K562 (cell line): ENCODE data around the gene ARHGAP23. TPM values are rescaled to one million over a fixed set of nuclear protein-coding genes. Genes with fewer than 3 reads are reported as not detected.

Experiments used
- CLOCK ChIP-seq: fragments of 250-450 bp; sonication (Bioruptor Pico); IDR thresholded peaks from 2 replicates; pipeline ENCODE4 v1.4.0; 2020; ENCODE audit warnings: mild to moderate bottlenecking, moderate library complexity, borderline replicate concordance
- EHMT2 ChIP-seq: fragments of 450-650 bp; IDR thresholded peaks from 2 replicates; pipeline ENCODE4 v1.6.1; 2018; ENCODE audit warnings: antibody characterized with exemption
- ETV6 ChIP-seq, 3 experiments: fragments of 150-350 bp in 1 of 3; sonication (generic) in 1 of 3; formaldehyde crosslinking in 1 of 3; IDR thresholded peaks; 2 replicates each; pipeline versions ENCODE4 v1.6.1 to v1.8.0; 2014 to 2022; ENCODE audit warnings: borderline replicate concordance in 2 of 3, low read depth in 2 of 3, antibody characterized with exemption in 1 of 3, low read length in 1 of 3, mild to moderate bottlenecking in 1 of 3, missing genetic modification reagents in 1 of 3
- HNRNPLL ChIP-seq: fragments of 200-400 bp; formaldehyde crosslinking; IDR thresholded peaks from 2 replicates; pipeline ENCODE4 v1.6.1; 2017; ENCODE audit warnings: low read length, low read depth, mild to moderate bottlenecking; ENCODE audit not compliant: poor library complexity, severe bottlenecking
- MED1 ChIP-seq: sonication (generic); formaldehyde crosslinking; IDR thresholded peaks from 2 replicates; pipeline ENCODE4 v1.8.1; 2023; ENCODE audit warnings: missing genetic modification reagents, borderline replicate concordance
- MTA1 ChIP-seq: fragments of 450-650 bp; IDR thresholded peaks from 2 replicates; pipeline ENCODE4 v1.6.1; 2017; ENCODE audit warnings: borderline replicate concordance
- POLR3A ChIP-seq: IDR thresholded peaks from 2 replicates; pipeline ENCODE4 v1.6.1; 2011; ENCODE audit warnings: borderline replicate concordance, mild to moderate bottlenecking, moderate library complexity; ENCODE audit not compliant: insufficient read length, insufficient read depth; ENCODE audit errors: extremely low read depth
- SP1 ChIP-seq: sonication (generic); formaldehyde crosslinking; IDR thresholded peaks from 2 replicates; pipeline ENCODE4 v1.8.1; 2022; ENCODE audit warnings: mild to moderate bottlenecking, missing genetic modification reagents
- STAG1 ChIP-seq: sonication (generic); formaldehyde crosslinking; IDR thresholded peaks from 2 replicates; pipeline ENCODE4 v1.5.0; 2020; ENCODE audit warnings: missing genetic modification reagents, borderline replicate concordance
- TARDBP ChIP-seq: fragments of 450-650 bp; IDR thresholded peaks from 2 replicates; pipeline ENCODE4 v1.6.1; 2016
- ZFP36 ChIP-seq: fragments of 150-350 bp; IDR thresholded peaks from 2 replicates; pipeline ENCODE4 v1.6.1; 2018; ENCODE audit warnings: low read length, low read depth; ENCODE audit not compliant: partially characterized antibody
- ZKSCAN1 ChIP-seq: fragments of 150-350 bp; IDR thresholded peaks from 2 replicates; pipeline ENCODE4 v1.6.1; 2016; ENCODE audit warnings: low read depth, low read length
- ZNF384 ChIP-seq: IDR thresholded peaks from 2 replicates; pipeline ENCODE4 v1.6.1; 2012; ENCODE audit warnings: low read depth, low read length, improper control_type of control experiment
- ZNF699 ChIP-seq: fragments of 250-450 bp; sonication (Bioruptor Pico); IDR thresholded peaks from 2 replicates; pipeline ENCODE4 v1.8.0; 2021; ENCODE audit warnings: mild to moderate bottlenecking, moderate library complexity; ENCODE audit not compliant: insufficient replicate concordance
- polyA plus RNA-seq, 8 experiments: library from polyadenylated mRNA; depleted of rRNA in 4 of 8; stranded (reverse) in 5 of 8; unstranded in 3 of 8; fragments of >200 nt; fragmentation: Nextera tagmentation in 2 of 8; fragmentation: Illumina TruSeq in 1 of 8; extraction: Ambion mirVana in 2 of 8; extraction: Trizol in 1 of 8; gene quantifications; 2 replicates each; pipeline versions ENCODE4 v1.2.1 to v1.2.3, GENCODE V29; 2011 to 2014; ENCODE audit warnings: inconsistent platforms in 1 of 8, missing spikeins in 1 of 8
- total RNA-seq, 7 experiments: library from RNA; depleted of rRNA in 6 of 7; stranded (reverse); fragments of >200 nt in 6 of 7; fragmentation: Illumina TruSeq in 2 of 7; extraction: Trizol in 2 of 7; gene quantifications; 2 replicates each; pipeline versions ENCODE4 v1.2.1 to v1.2.3, GENCODE V29; 2011 to 2021; ENCODE audit warnings: low replicate concordance in 1 of 7
- TF ChIP-seq, protein P1 (sequence below): sonication (generic); formaldehyde crosslinking; IDR thresholded peaks from 2 replicates; pipeline ENCODE4 v1.8.0; 2023; ENCODE audit warnings: mild to moderate bottlenecking, missing genetic modification reagents
- TF ChIP-seq, protein P2 (sequence below), 2 experiments: fragments of 450-650 bp in 1 of 2; IDR thresholded peaks; 2 replicates each; pipeline ENCODE4 v1.6.1; 2011 to 2017; ENCODE audit warnings: low read depth in 2 of 2, antibody characterized with exemption in 1 of 2, borderline replicate concordance in 1 of 2, low read length in 1 of 2, mild to moderate bottlenecking in 1 of 2, mixed read lengths in 1 of 2; ENCODE audit not compliant: control insufficient read depth in 1 of 2

The ARHGAP23 gene
- total and polyA plus RNA-seq, 9 of the 15 experiments (the other 6 are each of a cell fraction or from before 2014, with no cell fraction given) = 0.01 to 2.7 (median 0.70) TPM

- TF ChIP-seq, protein P1, sequence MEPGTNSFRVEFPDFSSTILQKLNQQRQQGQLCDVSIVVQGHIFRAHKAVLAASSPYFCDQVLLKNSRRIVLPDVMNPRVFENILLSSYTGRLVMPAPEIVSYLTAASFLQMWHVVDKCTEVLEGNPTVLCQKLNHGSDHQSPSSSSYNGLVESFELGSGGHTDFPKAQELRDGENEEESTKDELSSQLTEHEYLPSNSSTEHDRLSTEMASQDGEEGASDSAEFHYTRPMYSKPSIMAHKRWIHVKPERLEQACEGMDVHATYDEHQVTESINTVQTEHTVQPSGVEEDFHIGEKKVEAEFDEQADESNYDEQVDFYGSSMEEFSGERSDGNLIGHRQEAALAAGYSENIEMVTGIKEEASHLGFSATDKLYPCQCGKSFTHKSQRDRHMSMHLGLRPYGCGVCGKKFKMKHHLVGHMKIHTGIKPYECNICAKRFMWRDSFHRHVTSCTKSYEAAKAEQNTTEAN (CRISPR knock-in tag) = no peak
- no peak for TF ChIP-seq MED1
- TF ChIP-seq STAG1 (CRISPR knock-in tag) = no peak
- TF ChIP-seq ZKSCAN1 = peak; percentile 67; the same call in 1 of the 2 replicates
- no peak for TF ChIP-seq POLR3A
- no peak for TF ChIP-seq SP1 (CRISPR knock-in tag)
- no peak for TF ChIP-seq TARDBP
- TF ChIP-seq MTA1 = no peak
- no peak for TF ChIP-seq HNRNPLL
- TF ChIP-seq CLOCK = no peak
- TF ChIP-seq ETV6 (IDR thresholded peaks at IDR 0.05; ENCODE audit: borderline replicate concordance in 1 of 2, low read depth in 2 of 2, low read length in 1 of 2) = no peak
- no peak for TF ChIP-seq ETV6 (CRISPR knock-in tag; IDR thresholded peaks at IDR 0.05; ENCODE audit: borderline replicate concordance)
- no peak for TF ChIP-seq EHMT2
- TF ChIP-seq ZFP36 = no peak
- TF ChIP-seq, protein P2, sequence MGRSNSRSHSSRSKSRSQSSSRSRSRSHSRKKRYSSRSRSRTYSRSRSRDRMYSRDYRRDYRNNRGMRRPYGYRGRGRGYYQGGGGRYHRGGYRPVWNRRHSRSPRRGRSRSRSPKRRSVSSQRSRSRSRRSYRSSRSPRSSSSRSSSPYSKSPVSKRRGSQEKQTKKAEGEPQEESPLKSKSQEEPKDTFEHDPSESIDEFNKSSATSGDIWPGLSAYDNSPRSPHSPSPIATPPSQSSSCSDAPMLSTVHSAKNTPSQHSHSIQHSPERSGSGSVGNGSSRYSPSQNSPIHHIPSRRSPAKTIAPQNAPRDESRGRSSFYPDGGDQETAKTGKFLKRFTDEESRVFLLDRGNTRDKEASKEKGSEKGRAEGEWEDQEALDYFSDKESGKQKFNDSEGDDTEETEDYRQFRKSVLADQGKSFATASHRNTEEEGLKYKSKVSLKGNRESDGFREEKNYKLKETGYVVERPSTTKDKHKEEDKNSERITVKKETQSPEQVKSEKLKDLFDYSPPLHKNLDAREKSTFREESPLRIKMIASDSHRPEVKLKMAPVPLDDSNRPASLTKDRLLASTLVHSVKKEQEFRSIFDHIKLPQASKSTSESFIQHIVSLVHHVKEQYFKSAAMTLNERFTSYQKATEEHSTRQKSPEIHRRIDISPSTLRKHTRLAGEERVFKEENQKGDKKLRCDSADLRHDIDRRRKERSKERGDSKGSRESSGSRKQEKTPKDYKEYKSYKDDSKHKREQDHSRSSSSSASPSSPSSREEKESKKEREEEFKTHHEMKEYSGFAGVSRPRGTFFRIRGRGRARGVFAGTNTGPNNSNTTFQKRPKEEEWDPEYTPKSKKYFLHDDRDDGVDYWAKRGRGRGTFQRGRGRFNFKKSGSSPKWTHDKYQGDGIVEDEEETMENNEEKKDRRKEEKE (IDR thresholded peaks at IDR 0.05; ENCODE audit: borderline replicate concordance in 1 of 2, control insufficient read depth in 1 of 2, low read depth in 2 of 2, low read length in 1 of 2) = no peak
- peak; percentile 66 for TF ChIP-seq ZNF384
- no peak for TF ChIP-seq ZNF699 (CRISPR knock-in tag)
- TF ChIP-seq, all 486 proteins: peak for 4
Measured at GRCh38 chr17:38448208-38448771, 20.0 kb downstream of the ARHGAP23 start (continued).
